A549 treated with AZD9567 at 1 μM for 4 hours (cell line): ENCODE measurements around the gene TIMM13. TPM values are rescaled to one million over a fixed set of nuclear protein-coding genes. Genes with fewer than 3 reads are reported as not detected.

Source experiments
- total RNA-seq: library from RNA; stranded (reverse); fragments of 200-300 nt; extraction: Qiagen RNA extraction; gene quantifications from 5 replicates; pipeline ENCODE4 v1.2.3, GENCODE V29; 2022; ENCODE audit not compliant: insufficient read depth

TIMM13 gene
- 84.2 to 132 TPM (median 116 TPM) in 5 replicates for total RNA-seq

DNA sequence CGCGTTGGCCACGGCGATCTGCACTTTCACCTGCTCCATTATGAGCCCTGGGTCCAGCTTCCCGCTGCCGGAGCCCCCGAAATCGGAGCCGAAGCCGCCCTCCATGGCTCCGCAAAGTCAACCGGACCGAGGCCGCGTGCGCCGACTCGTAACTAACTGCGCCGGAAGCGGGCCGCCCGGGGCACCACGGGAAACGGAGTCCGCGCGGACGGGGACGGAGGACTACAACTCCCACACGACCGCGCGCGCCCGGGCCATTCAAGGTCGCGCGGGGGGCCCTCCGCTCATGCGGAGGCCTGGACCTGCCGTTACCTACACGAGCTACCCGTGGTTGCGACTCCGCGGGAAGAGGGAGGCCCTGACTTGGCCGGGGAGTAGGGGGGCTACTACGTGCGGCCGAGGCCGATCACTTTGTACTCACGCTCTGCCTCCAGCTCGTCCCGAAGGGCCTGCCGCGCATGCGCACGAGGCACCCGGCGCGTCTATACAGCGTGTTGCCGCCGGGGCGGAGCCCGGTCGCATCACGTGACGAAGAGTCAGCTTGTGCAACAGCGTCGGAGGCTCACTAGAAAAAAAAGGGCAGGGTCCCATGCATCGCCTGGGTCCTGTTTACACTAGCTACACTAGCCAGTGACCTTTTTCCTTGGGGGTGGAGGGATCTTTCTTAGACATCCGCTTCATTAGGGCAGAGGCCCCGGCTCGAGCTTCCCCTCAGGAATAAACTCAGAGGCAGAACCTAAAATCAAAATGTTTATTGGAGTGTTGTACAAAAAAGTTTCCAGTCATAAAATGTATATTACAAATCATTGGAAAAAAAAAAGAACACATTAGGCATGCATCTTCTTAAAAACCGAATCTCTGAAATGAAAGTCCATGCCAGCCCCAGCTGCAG lies at the start of gene TIMM13:
TIMM13 (minus strand) TSS at position 158 of the 892 bp plus-strand sequence; CDS start at position 105, 53 bp downstream.

GRCh38 chr19:2475702-2476450 lies 48.5 kb upstream of the TIMM13 start, which contains the start of gene GADD45B:
TSS of gene GADD45B (plus strand) at chr19:2476127. CDS start at chr19:2476359, 232 bp downstream.

Other genes with a start within 250 kb of the TIMM13 start
- 35.5 to 62.3 TPM (median 61.5 TPM) in 5 replicates for gene PLEKHJ1, start 191.3 kb downstream of the TIMM13 start, total RNA-seq
- gene SF3A2, start 190.8 kb downstream of the TIMM13 start, total RNA-seq, result 41.6 to 72.1 TPM (median 68.5 TPM) in 5 replicates
- 8.9 to 21.9 TPM (median 19.7 TPM) in 5 replicates for gene AMH, start 178.3 kb downstream of the TIMM13 start, total RNA-seq
- 0.54 to 0.89 TPM (median 0.88 TPM) in 4 of 5 replicates, not detected in the other for gene JSRP1, start 171.2 kb downstream of the TIMM13 start, total RNA-seq
- 0.07 TPM in 1 of 5 replicates, not detected in the others for gene PEAK3, start 145.4 kb downstream of the TIMM13 start, total RNA-seq
- gene LINGO3, start 119.4 kb downstream of the TIMM13 start, total RNA-seq, result 0.03 to 0.07 TPM in 2 of 5 replicates, not detected in the others
- 114 to 155 TPM (median 147 TPM) in 5 replicates for gene LSM7, start 99.0 kb downstream of the TIMM13 start, total RNA-seq
- 23.0 to 28.8 TPM (median 26.2 TPM) in 5 replicates for gene SPPL2B, start 98.9 kb downstream of the TIMM13 start, total RNA-seq
- gene TMPRSS9, start 67.3 kb downstream of the TIMM13 start, total RNA-seq, result 0.05 to 0.06 TPM in 2 of 5 replicates, not detected in the others
- 72.4 to 83.0 TPM (median 75.8 TPM) in 5 replicates for gene LMNB2, start 29.4 kb upstream of the TIMM13 start, total RNA-seq
- 75.4 to 120 TPM (median 110 TPM) in 5 replicates for gene GADD45B, start 48.5 kb upstream of the TIMM13 start, total RNA-seq